Activated T-helper 1 cell treated with Interleukin-2 at 50 U/mL for 16 hours (primary cell): ENCODE results near the gene FGD4.
"Not testable (repeated sequence)": the region's sequence is repeated elsewhere in the genome, so short reads cannot be mapped to it uniquely, and the experiment has no call there.

Experiments
- DNase-seq: peaks from one replicate; pipeline ENCODE4 v3.0.0-alpha.2; 2020; ENCODE audit warnings: low read depth

FGD4 gene

GRCh38 chr12:32522331-32523221 is 123.2 kb downstream of the FGD4 start:
- DNase-seq, result no peak

- DNase-seq, result not testable (repeated sequence)
Observed at GRCh38 chr12:32525802-32526201, 126.4 kb downstream of the FGD4 start.

- not testable (repeated sequence) for DNase-seq
Observed at GRCh38 chr12:32526343-32526742, 127.0 kb downstream of the FGD4 start.

GRCh38 chr12:32532422-32532821 is 133.1 kb downstream of the FGD4 start:
- DNase-seq, result no peak

- no peak for DNase-seq
Observed at GRCh38 chr12:32532951-32533350, 133.6 kb downstream of the FGD4 start.

- DNase-seq, result not testable (repeated sequence)
Observed at GRCh38 chr12:32533506-32533905, 134.1 kb downstream of the FGD4 start.

- DNase-seq, result no peak
Observed at GRCh38 chr12:32533971-32534590, 134.7 kb downstream of the FGD4 start.

- DNase-seq, result no peak
Observed at GRCh38 chr12:32534698-32535097, 135.3 kb downstream of the FGD4 start.

- DNase-seq, result no peak
Observed at GRCh38 chr12:32535288-32535999, 136.1 kb downstream of the FGD4 start.

- no peak for DNase-seq
Observed at GRCh38 chr12:32536000-32536345, 136.6 kb downstream of the FGD4 start.

GRCh38 chr12:32541754-32542374 is 142.5 kb downstream of the FGD4 start:
- no peak for DNase-seq

GRCh38 chr12:32542428-32543229 is 143.3 kb downstream of the FGD4 start:
- no peak for DNase-seq

- DNase-seq, result no peak
Observed at GRCh38 chr12:32544893-32545292, 145.5 kb downstream of the FGD4 start.

- no peak for DNase-seq
Observed at GRCh38 chr12:32545413-32545980, 146.1 kb downstream of the FGD4 start.

GRCh38 chr12:32546272-32546671 is 146.9 kb downstream of the FGD4 start:
- no peak for DNase-seq

GRCh38 chr12:32548691-32549281 is 149.4 kb downstream of the FGD4 start:
- DNase-seq, result no peak

- DNase-seq, result no peak
Observed at GRCh38 chr12:32549675-32550079, 150.3 kb downstream of the FGD4 start.

GRCh38 chr12:32551058-32551457 is 151.7 kb downstream of the FGD4 start:
- no peak for DNase-seq

GRCh38 chr12:32558903-32559302 is 159.5 kb downstream of the FGD4 start:
- DNase-seq, result no peak

- no peak for DNase-seq
Observed at GRCh38 chr12:32559434-32559833, 160.1 kb downstream of the FGD4 start.

- no peak for DNase-seq
Observed at GRCh38 chr12:32560520-32560919, 161.2 kb downstream of the FGD4 start.
